ENCODE data around the gene ANKRD9. TPM values are rescaled to one million over a fixed set of nuclear protein-coding genes. Genes with fewer than 3 reads are reported as not detected.

The ANKRD9 gene
- total and polyA plus RNA-seq, 2 donors (not counting 3 experiments of a cell fraction or from before 2014, with no cell fraction given) = 21.0 to 24.6 TPM

DNA sequence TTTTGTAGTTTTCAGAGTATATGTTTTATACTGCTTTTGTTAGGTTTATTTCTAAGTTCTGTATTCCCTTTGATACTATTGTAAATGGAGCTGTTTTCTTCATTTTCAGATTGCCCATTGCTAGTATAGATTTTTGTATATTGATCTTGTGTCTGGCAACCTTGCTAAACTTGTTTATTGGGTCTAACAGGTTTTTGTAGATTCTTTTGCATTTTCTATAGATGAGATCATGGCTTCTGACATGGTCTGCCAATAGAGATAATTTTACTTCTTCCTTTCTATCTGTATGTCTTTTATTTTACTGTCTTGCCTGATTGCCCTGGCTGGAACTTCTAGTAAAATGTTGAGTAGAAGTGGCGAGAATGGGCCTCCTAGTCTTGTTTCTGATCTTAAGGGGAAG is 40.3 kb downstream of the ANKRD9 start:
- Histone ChIP-seq H3K9me3 (replicated peaks; ENCODE audit: control insufficient read depth, insufficient read depth, low read length) (no peaks in the 10 kb centered on the region), H3K27ac (ENCODE audit: insufficient read depth, low read depth, low read length) (no peak overlapping the region), H3K9ac (replicated peaks; ENCODE audit: extremely low read depth, insufficient read depth, low read length) (no peak overlapping the region), H2AFZ (ENCODE audit: low read depth, low read length) (no peak overlapping the region), H3K27me3 (ENCODE audit: control insufficient read depth in 2 of 2, insufficient read depth in 2 of 2, low read length in 2 of 2) (no peaks in the 10 kb centered on the region), H3K4me1 (ENCODE audit: control insufficient read depth, extremely low read depth, insufficient read depth, low read length) (no peaks in the 10 kb centered on the region), H4K20me1 (replicated peaks; ENCODE audit: control insufficient read depth, extremely low read depth, insufficient read depth, low read length) (no peaks in the 10 kb centered on the region), H3K9me1 (replicated peaks; ENCODE audit: control insufficient read depth, extremely low read depth, insufficient read depth, low read length) (no peaks in the 10 kb centered on the region), H3K79me2 (ENCODE audit: control insufficient read depth, insufficient read depth, low read length) (no peaks in the 10 kb centered on the region), H3K4me3 (replicated peaks in 1 of 3; ENCODE audit: insufficient read depth in 1 of 3, low read depth in 1 of 3, low read length in 3 of 3) (no peak overlapping the region), H3K36me3 (ENCODE audit: control insufficient read depth in 2 of 2, extremely low read depth in 1 of 2, insufficient read depth in 2 of 2, low read length in 2 of 2) (peaks cover 0 to 14% of the 10 kb centered on the region in 2 experiments), H3K4me2 (ENCODE audit: insufficient read depth, low read length) (no peak overlapping the region)
- FAIRE-seq (no peak), DNase-seq (ENCODE audit: low read depth, low spot score) (no peak)
- no peak for TF ChIP-seq JUN (IDR thresholded peaks at IDR 0.05; ENCODE audit: borderline replicate concordance, insufficient read depth, insufficient read length, low read depth)
- TF ChIP-seq, protein P1, sequence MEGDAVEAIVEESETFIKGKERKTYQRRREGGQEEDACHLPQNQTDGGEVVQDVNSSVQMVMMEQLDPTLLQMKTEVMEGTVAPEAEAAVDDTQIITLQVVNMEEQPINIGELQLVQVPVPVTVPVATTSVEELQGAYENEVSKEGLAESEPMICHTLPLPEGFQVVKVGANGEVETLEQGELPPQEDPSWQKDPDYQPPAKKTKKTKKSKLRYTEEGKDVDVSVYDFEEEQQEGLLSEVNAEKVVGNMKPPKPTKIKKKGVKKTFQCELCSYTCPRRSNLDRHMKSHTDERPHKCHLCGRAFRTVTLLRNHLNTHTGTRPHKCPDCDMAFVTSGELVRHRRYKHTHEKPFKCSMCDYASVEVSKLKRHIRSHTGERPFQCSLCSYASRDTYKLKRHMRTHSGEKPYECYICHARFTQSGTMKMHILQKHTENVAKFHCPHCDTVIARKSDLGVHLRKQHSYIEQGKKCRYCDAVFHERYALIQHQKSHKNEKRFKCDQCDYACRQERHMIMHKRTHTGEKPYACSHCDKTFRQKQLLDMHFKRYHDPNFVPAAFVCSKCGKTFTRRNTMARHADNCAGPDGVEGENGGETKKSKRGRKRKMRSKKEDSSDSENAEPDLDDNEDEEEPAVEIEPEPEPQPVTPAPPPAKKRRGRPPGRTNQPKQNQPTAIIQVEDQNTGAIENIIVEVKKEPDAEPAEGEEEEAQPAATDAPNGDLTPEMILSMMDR (IDR thresholded peaks at IDR 0.05; ENCODE audit: extremely low read depth in 1 of 2, insufficient read depth in 1 of 2, low read depth in 1 of 2, low read length in 2 of 2) = no peak
- TF ChIP-seq MYC (IDR thresholded peaks at IDR 0.05; ENCODE audit: low read depth, low read length) = no peak
- no peak for TF ChIP-seq POLR2A (IDR thresholded peaks at IDR 0.05; ENCODE audit: low read depth, low read length)
- no peak for TF ChIP-seq EZH2 (IDR thresholded peaks at IDR 0.05; ENCODE audit: borderline replicate concordance, low read depth, low read length, severe bottlenecking)
- TF ChIP-seq FOS (IDR thresholded peaks at IDR 0.05; ENCODE audit: borderline replicate concordance, insufficient read depth, low read length) = no peak
- TF ChIP-seq GATA2 (IDR thresholded peaks at IDR 0.05; ENCODE audit: insufficient read depth, insufficient read length, low read depth, low read length) = no peak
- no peak for TF ChIP-seq POLR2AphosphoS5 (IDR thresholded peaks at IDR 0.05; ENCODE audit: insufficient read depth, low read depth, low read length)
- TF ChIP-seq, protein P2, sequence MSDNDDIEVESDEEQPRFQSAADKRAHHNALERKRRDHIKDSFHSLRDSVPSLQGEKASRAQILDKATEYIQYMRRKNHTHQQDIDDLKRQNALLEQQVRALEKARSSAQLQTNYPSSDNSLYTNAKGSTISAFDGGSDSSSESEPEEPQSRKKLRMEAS (IDR thresholded peaks at IDR 0.05; ENCODE audit: insufficient read depth, insufficient read length) = no peak
- intact Hi-C loops (cut with micrococcal nuclease) (no loop called here), dilution Hi-C loops (cut with MboI; ENCODE audit: extremely low pct_ligation_motif_present, low sequenced_read_pairs) (no loop called here)
- POLR2A ChIA-PET = no interaction called here
- BruUV-seq (replicated peaks) = no TSS peak
- CTCF ChIA-PET = no interaction called here
